ENCODE results near the gene IL1R1. TPM values are rescaled to one million over a fixed set of nuclear protein-coding genes. Genes with fewer than 3 reads are reported as not detected.

Gene IL1R1
- total RNA-seq, 1 experiment from 2014 or later: 0.39 TPM

DNA sequence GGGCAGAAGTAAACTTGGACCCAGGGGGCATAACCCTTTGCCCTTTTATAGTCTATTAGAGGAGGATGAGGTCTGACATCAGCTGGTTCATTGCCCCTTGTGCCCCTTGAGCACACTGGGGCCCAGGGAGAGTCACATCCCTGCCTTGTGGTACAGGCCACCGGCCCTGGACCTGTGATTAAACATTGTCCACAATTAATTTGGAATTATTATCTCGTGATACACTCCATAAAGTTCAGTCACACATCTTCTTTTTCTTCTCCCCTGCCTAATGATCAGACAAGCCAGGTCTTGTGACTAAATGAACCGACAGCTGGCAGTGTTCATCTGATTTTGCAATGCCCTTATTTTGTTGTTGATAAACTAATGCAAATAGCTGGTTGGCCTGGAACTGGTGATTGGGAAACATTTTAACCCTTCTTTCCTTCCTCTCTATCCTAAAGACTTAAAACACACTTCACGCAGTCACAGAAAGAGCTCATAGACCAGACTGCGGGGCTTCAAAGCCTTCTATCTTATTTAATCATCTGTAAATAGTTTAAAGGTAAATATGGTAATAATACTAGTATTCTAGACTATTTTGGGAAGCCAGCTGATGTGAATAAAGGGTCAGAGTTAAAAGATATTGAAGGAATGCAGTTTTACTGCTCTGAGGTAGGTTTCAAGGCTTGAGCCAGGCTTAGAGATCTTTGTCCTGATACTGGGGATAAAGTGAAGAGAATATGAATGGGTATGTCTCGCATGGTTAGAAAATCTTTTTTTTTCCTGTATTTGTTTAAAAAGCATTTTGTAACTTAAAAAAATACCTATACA, 13.4 kb downstream of the IL1R1 start:
- Mint-ChIP-seq H3K36me3 (ENCODE audit: insufficient read depth in 1 of 3, low read depth in 3 of 3) (no peaks in the 10 kb centered on the region), H3K4me1 (no peaks in the 10 kb centered on the region), H3K27ac (no peak overlapping the region), H3K9me3 (no peaks in the 10 kb centered on the region; a peak in 1 of 5 replicates), H3K27me3 (ENCODE audit: low read depth) (no peaks in the 10 kb centered on the region), H3K4me3 (no peak overlapping the region)
- Histone ChIP-seq H3K79me2 (ENCODE audit: insufficient read depth, low read length) (no peaks in the 10 kb centered on the region), H4K8ac (replicated peaks; ENCODE audit: insufficient read length, low read depth, low read length) (no peak overlapping the region), H3T11ph (ENCODE audit: low read length) (no peak overlapping the region), H3K4me2 (ENCODE audit: insufficient read depth, insufficient read length, low read length) (no peak overlapping the region), H2AK5ac (ENCODE audit: insufficient read length, low read length) (no peak overlapping the region), H3K27ac (ENCODE audit: insufficient read length, low read depth, low read length) (no peak overlapping the region), H3K4me1 (ENCODE audit: insufficient read depth, low read length) (no peaks in the 10 kb centered on the region), H3K27me3 (ENCODE audit: insufficient read depth, low read length) (no peaks in the 10 kb centered on the region), H3K4ac (ENCODE audit: low read depth, low read length) (no peak overlapping the region), H3K9ac (ENCODE audit: extremely low read depth, insufficient read length, low read length) (no peak overlapping the region), H4K91ac (ENCODE audit: insufficient read length, low read depth, low read length) (no peak overlapping the region), H3K14ac (ENCODE audit: insufficient read depth, low read length) (no peak overlapping the region), H2BK15ac (ENCODE audit: low read depth, low read length) (no peak overlapping the region), H2BK12ac (ENCODE audit: insufficient read length, low read depth, low read length) (no peak overlapping the region), H3K18ac (ENCODE audit: insufficient read length, low read depth, low read length) (no peak overlapping the region), H3K9me3 (ENCODE audit: control insufficient read depth, low read depth, low read length) (no peaks in the 10 kb centered on the region), H2BK120ac (ENCODE audit: low read depth, low read length, poor library complexity, severe bottlenecking) (no peak overlapping the region), H3K56ac (ENCODE audit: insufficient read length, low read depth, low read length) (no peak overlapping the region), H3K79me1 (ENCODE audit: insufficient read depth, low read depth, low read length, poor library complexity, severe bottlenecking) (no peaks in the 10 kb centered on the region), H3K23me2 (ENCODE audit: insufficient read length, low read depth, low read length, poor library complexity, severe bottlenecking) (no peaks in the 10 kb centered on the region), H3K23ac (ENCODE audit: insufficient read length, low read depth, low read length) (no peak overlapping the region), H2BK5ac (ENCODE audit: insufficient read length, low read length) (no peak overlapping the region), H2BK20ac (ENCODE audit: low read depth, low read length, poor library complexity, severe bottlenecking) (no peak overlapping the region), H2AFZ (ENCODE audit: low read length) (no peak overlapping the region), H4K20me1 (ENCODE audit: control insufficient read depth, insufficient read depth, insufficient read length) (no peaks in the 10 kb centered on the region), H4K5ac (ENCODE audit: insufficient read length, low read depth, low read length) (no peak overlapping the region)
- no peak for TF ChIP-seq CTCF (conservative IDR thresholded peaks at IDR 0.05)
- no peak for DNase-seq
- no CpG with 5 or more reads among the region's 6 CpGs for WGBS (ENCODE audit: extremely low coverage, insufficient read length, low lambda C conversion rate)
